Measurements from ENCODE around the gene CARD9. TPM values are rescaled to one million over a fixed set of nuclear protein-coding genes. Genes with fewer than 3 reads are reported as not detected.
A peak's percentile ranks its signal among the peaks of the same experiment; 100 is the strongest.

CARD9 gene
- total RNA-seq, 2 donors from 2014 or later, result 6.1 to 6.4 TPM

DNA sequence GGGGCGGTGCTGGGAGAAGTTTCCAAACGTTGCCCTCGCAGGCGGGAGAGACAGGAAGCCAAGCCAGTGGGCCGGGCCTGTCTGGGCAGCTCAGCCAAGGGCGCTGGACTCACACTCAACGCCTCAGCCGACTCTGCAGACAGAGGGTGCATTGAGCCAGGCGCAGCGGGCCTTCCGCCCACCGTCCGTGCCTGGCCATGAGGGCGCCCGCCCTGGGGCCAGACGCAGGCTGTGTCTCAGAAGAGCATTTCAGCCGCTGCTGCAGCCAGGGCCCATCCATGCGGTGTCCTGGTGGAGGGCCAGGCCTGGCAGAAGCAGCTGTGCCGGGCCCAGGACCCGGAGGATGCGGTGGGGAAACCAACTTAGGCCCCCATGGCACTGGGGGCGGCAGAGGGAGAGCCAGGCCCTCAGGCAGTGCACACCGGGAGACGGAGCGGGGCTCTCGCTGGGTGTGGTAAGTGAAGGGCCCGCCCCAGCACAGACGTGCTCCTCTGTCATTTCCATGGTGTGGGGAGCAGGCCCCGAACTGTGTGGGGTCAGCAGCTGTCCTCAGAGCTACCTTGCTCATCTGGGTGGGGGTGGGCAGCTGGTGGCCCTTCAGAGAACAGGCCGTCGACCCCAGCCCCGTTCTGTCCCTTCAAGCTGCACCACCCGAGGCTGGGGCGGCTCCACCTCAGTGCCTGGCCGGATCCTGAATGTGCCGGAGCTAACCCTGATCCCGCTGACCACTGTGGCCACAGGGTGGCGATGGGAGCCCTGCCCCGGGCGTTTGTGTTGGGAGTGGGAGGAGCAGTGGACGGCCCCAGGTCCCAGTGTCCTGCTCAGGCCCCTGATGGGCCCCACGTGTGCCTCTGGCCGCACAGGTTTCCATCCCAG lies 27.9 kb downstream of the CARD9 start:
- H3K9me3 Mint-ChIP-seq, result no peaks in the 10 kb centered on the region
- H3K4me1 Mint-ChIP-seq, result no peaks in the 10 kb centered on the region
- H3K36me3 Mint-ChIP-seq (ENCODE audit: low read depth), result no peaks in the 10 kb centered on the region
- ATAC-seq (replicated peaks), result no peak
- H3K27me3 Mint-ChIP-seq, result no peaks in the 10 kb centered on the region
- no peak overlapping the region for H3K27ac Mint-ChIP-seq
- no peak overlapping the region for H3K4me3 Mint-ChIP-seq

DNA sequence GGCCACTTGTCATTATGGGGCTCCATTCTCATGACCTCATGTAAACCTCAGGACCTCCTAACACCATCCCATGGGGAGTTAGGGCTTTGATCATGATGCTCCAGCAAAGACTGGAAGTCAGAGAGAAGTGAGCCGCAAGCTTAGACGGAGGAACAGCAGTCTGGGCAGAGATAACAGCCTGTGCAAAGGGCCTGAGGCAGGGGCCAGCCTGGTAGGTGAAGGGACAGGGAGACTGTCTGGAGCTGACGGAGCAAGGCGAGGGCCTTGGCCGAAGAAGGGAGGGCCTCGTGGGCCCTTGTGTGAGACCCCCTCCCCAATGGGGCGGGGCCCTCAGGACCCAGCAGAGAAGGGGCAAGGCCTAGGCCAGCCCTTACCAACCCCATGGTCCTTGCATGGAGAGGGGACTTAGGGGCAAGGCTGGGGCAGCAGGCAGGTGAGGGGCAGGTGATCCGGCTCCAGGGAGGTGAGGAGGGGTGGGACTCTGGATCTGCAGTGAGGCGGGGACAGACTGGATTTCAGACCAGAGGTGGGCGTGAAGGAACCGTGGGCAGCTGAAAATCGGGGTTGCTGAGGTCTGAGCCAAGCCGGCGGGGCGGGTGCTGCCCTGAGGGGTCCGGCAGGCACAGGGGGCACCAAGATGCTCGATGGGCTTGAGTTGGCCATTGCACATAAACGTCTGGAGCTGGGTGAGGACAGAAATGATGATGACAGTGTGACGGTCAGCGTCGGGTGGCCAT lies 28.8 kb downstream of the CARD9 start:
- Mint-ChIP-seq H3K27me3 (no peaks in the 10 kb centered on the region), H3K4me3 (no peak overlapping the region), H3K36me3 (ENCODE audit: low read depth) (no peaks in the 10 kb centered on the region), H3K4me1 (no peaks in the 10 kb centered on the region), H3K9me3 (no peaks in the 10 kb centered on the region), H3K27ac (no peak overlapping the region)
- no peak for ATAC-seq (replicated peaks)

DNA sequence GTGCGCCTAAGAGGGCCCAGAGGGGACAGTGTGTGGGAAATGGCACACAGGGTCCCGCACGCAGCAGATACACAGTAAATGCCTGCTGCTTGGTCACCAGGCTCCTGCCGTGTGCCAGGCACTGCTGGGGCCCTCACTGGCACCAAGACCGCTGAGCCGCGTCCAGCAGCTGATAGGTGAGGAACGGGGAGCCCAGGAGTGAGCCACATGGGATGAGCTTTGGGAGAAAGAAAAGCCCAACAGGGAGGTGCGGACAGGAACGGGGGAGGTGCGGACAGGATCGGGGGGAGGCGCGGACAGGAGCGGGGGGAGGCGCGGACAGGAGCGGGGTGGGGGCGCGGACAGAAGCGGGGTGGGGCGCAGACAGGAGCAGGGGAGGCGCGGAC lies 29.6 kb downstream of the CARD9 start:
- H3K4me1 Mint-ChIP-seq, result no peaks in the 10 kb centered on the region
- H3K9me3 Mint-ChIP-seq, result no peaks in the 10 kb centered on the region

DNA sequence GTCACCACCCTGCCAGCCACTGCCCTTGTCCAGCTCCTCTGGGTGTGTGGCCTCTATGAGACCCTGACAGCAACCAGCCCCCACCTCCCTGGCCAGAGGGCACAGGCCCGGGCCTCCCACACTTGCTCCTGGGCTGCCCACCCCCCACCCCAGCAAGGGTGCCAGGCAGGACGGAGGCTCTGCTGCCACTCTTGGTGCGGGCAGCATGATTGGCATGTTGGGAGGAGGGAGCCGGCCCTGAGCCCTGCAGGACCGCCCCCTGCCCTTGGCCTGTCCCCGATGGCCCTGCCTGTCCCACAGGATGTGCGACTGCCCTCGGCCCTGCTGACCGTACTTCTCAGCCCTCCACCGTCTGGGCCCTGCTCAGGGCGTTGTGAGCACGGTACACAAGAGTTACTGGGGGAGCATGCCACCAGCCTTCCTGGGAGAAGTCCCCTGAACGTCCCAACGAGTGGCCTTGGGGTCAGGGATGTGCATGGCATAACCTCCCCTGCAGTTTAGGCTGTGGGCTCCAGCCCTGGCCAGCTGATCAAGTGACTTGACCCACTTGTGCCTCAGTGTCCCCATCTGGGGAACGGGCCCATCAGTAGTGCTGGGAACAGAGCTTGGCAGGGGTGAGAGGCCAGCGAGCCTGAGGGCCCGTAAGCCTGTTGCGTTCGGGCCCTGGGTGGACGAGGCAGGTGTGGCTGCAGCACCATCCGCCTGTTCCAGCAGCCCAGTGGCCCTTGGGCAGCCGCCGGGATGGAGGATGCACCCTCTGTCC lies 30.2 kb downstream of the CARD9 start:
- ATAC-seq (replicated peaks), result no peak
- H3K9me3 Mint-ChIP-seq, result no peaks in the 10 kb centered on the region
- H3K4me1 Mint-ChIP-seq, result no peaks in the 10 kb centered on the region
- H3K4me3 Mint-ChIP-seq, result no peak overlapping the region
- no peaks in the 10 kb centered on the region for H3K27me3 Mint-ChIP-seq
- H3K27ac Mint-ChIP-seq, result no peak overlapping the region
- no peaks in the 10 kb centered on the region for H3K36me3 Mint-ChIP-seq (ENCODE audit: low read depth)

More for the DNA sequence above, 29.6 kb downstream of the CARD9 start:
- H3K36me3 Mint-ChIP-seq (ENCODE audit: low read depth), result no peaks in the 10 kb centered on the region
- ATAC-seq (replicated peaks), result no peak
- H3K27me3 Mint-ChIP-seq, result no peaks in the 10 kb centered on the region
- no peak overlapping the region for H3K4me3 Mint-ChIP-seq
- no peak overlapping the region for H3K27ac Mint-ChIP-seq

DNA sequence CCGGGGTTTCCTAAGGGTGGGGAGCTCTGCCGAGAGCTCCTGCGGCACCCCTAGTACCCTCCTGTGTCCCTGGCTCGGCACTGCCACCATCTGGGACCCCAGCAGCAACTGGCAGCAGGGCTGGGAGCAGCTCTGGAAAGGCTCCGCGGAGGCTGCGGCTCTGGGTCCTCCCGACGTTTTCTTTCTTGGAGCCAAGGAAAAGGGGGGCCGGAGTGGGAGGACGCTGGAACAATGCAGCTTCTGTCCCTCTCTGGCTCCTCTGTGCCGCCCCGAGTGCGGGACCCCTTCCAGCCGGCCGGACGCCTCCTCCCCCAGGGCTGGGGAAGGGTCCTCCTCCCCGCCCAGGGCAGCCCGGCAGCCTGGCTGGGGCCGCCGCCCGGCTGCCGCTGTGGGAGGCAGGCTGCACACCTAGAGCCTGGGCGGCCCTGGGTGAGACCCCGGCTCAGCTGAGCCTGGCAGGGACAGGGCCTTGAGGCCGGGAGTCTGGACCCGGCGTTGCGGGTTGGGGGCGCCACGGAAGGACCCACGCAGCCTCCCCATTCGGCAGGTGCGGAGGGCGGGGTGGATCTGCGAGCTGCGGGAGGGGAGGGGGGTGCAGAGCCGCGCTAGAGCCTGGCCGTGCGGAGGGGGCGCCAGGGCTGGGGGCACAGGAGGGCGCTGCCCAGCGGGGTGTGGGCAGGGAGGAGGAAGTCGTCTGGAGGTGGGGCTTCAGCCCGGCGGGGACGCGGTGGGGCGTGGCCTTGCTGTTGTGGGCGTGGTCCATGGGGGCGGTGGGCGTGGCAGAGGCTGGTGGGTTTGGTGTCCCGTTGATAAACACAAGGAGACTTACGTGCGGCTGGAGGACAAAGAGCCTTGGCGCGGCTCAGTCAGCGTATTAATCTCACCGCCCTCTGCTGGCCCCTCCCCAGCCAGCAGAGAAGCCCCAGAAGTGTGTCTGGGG lies 31.0 kb downstream of the CARD9 start:
- no peaks in the 10 kb centered on the region for H3K36me3 Mint-ChIP-seq (ENCODE audit: low read depth)
- H3K4me3 Mint-ChIP-seq, result no peak overlapping the region
- peak; percentile 47 for ATAC-seq (replicated peaks)

DNA sequence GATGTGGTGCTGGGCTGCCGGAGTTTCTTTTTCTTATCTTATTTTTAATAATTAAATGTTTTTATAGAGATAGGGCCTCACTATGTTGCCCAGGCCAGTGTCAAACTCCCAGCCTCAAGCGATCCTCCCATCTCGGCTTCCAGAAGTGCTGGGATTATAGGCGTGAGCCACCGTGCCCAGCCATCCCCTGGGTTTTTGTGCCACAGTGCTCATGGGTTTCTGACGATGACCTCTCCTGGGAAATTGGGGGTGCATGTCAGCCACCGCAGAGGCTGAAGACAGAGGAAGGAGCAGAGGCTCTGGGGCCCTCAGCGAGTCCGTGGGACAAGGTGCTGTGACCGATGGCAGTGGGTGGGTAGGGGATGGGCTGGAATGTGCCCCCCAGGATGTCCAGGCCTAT lies 31.7 kb downstream of the CARD9 start:
- ATAC-seq (replicated peaks), result no peak
- H3K27me3 Mint-ChIP-seq, result no peaks in the 10 kb centered on the region
- no peak overlapping the region for H3K27ac Mint-ChIP-seq
- H3K4me3 Mint-ChIP-seq, result no peak overlapping the region
- no peaks in the 10 kb centered on the region for H3K36me3 Mint-ChIP-seq (ENCODE audit: low read depth)
- no peaks in the 10 kb centered on the region for H3K4me1 Mint-ChIP-seq
- H3K9me3 Mint-ChIP-seq, result no peaks in the 10 kb centered on the region

More for the DNA sequence above, 31.0 kb downstream of the CARD9 start:
- Mint-ChIP-seq H3K9me3 (no peaks in the 10 kb centered on the region), H3K27ac (no peak overlapping the region), H3K4me1 (no peaks in the 10 kb centered on the region), H3K27me3 (no peaks in the 10 kb centered on the region)

DNA sequence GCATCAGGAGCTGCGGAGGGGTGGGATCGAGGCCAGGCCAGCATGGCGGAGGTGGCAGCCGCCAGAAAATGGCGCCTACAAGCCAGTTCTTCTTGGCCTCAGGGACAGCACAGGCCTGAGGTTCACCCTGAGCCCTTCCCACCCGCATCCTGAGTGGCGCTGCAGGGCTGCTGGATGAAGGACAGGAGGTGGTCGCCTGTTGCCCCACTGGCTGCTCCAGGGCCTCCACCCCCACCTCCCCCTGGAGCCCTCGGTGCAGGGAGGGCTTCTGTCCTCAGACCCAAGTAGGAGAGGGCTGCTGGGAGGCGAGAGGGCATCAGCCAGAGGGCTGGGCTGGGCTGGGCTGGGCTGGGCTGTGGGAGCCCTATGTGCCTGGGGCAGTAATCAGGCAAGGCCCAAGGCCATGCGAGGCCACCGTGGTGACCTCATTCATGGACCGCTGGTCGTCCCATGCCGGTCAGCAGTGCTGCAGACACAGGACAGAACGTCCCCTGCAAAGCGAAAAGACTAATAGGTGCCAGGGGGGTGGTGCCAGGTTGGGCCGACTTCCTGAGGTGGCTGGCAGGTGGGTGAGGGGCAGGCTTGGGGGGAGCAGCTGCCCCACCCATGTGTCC lies 32.3 kb downstream of the CARD9 start:
- no peak for ATAC-seq (replicated peaks)
- Mint-ChIP-seq H3K4me1 (no peaks in the 10 kb centered on the region), H3K36me3 (ENCODE audit: low read depth) (no peaks in the 10 kb centered on the region), H3K27ac (no peak overlapping the region), H3K4me3 (no peak overlapping the region), H3K27me3 (no peaks in the 10 kb centered on the region), H3K9me3 (no peaks in the 10 kb centered on the region)

DNA sequence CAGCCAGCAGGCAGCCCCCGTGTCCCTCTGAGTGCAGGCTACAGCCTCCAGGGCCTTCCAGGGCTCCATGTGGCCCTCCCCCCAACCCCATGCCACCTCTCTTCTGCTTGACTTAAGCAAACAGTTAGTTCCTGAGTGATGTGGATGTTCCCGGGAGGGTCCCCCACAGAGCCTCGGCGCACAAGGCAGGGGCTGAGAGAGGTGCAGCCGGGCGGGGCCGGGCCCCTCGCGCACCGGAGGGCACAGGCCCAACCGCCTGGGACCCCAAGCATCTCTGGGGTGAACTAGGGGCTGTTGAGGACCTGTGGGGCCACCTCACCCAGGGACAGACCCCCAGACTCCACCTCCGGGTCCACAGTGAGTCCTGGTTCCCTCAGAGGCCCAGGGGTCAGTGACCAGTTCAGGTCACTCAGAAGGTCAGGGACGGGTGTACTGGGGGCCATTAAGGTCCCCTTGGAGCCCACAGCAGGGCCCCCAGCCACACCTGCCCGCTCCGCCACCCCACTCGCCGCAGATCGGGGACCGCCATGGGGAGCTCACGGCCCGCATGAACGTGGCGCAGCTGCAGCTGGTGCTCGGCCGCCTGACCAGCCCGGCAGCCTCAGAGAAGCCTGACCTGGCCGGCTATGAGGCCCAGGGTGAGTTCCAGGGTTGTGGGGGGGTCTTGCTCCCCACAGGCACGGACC lies 33.0 kb downstream of the CARD9 start:
- Mint-ChIP-seq H3K27ac (no peak overlapping the region), H3K36me3 (ENCODE audit: low read depth) (no peaks in the 10 kb centered on the region), H3K4me3 (no peak overlapping the region), H3K9me3 (no peaks in the 10 kb centered on the region), H3K27me3 (no peaks in the 10 kb centered on the region), H3K4me1 (no peaks in the 10 kb centered on the region)
- ATAC-seq (replicated peaks), result no peak

DNA sequence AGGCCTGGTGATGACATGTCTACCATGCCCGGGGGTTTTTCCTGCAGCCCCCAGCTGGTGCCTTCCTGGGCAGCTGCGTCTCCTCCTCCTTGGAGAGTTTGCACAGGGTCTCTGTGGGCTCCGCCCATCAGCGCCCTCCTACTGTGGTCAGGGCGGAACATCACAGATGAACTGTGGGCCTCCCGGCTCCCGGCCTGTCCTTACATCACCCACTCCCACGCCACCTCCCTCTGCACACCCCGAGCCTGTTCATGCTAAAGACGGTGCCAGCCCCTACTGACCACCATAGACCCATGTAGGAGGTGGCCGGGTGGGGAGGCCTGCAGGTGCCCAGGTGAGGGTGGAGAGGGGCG lies 33.5 kb downstream of the CARD9 start:
- H3K4me3 Mint-ChIP-seq, result no peak overlapping the region

DNA sequence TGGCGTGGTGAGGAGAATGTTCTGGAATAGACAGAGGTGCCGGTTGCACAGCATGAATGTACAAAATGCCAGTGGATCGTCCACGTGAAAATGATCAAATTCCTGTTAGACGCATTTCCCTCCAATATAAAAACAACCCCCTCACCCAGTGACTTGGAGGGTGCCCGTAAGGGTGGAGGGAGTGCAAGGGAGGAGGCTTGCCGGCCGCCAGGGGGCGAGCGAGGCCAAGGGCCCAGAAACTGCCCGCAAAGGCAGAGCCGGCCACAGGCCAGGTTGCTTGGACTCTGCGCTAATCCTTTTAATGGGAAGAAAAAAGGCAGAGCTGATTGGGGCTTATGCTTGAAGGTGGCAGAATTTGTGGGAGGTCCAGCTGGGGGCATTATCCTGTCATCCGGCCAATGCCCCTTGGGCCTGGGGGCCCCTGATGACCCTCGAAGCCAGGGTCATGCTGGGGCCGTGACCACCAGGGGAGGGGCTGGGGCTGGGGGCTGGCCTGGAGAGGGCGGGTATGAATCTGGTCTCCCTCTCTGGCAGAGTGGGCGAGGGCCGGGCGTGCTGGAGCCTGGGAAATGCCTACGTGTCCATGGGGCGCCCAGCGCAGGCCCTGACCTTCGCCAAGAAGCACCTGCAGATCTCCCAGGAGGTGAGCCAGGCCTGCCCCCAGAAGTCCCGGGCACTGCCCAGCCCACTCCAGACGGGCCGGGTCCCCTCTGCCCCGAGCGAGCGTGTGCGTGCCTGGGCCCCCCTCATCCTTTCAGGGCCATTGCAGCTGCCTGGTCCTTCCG lies 34.1 kb downstream of the CARD9 start:
- Mint-ChIP-seq H3K27me3 (no peaks in the 10 kb centered on the region), H3K9me3 (no peaks in the 10 kb centered on the region)

More for the DNA sequence above, 33.5 kb downstream of the CARD9 start:
- no peak for ATAC-seq (replicated peaks)
- Mint-ChIP-seq H3K9me3 (no peaks in the 10 kb centered on the region), H3K27me3 (no peaks in the 10 kb centered on the region), H3K27ac (no peak overlapping the region), H3K4me1 (no peaks in the 10 kb centered on the region), H3K36me3 (ENCODE audit: low read depth) (no peaks in the 10 kb centered on the region)

DNA sequence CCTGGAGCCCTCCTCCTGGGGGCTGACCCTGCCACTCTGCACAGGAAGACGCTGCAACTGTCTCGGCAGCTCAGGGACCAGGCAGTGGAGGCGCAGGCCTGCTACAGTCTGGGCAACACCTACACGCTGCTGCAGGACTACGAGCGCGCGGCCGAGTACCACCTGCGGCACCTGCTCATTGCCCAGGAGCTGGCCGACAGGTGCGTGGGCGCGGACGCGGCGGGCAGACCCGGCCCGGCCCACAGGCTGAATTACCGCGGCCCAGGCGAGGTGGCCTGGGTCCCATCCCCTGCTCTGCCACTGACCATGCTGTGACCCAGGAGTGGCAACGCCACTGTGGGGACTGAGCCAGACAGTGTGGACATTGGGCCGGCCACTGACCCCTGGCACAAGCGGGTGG lies 35.0 kb downstream of the CARD9 start:
- no peaks in the 10 kb centered on the region for H3K36me3 Mint-ChIP-seq (ENCODE audit: low read depth)
- no peaks in the 10 kb centered on the region for H3K27me3 Mint-ChIP-seq
- no peaks in the 10 kb centered on the region for H3K9me3 Mint-ChIP-seq
- ATAC-seq (replicated peaks), result no peak
- no peak overlapping the region for H3K4me3 Mint-ChIP-seq
- H3K4me1 Mint-ChIP-seq, result no peaks in the 10 kb centered on the region
- H3K27ac Mint-ChIP-seq, result no peak overlapping the region

More for the DNA sequence above, 34.1 kb downstream of the CARD9 start:
- ATAC-seq (replicated peaks), result peak; percentile 62
- Mint-ChIP-seq H3K36me3 (ENCODE audit: low read depth) (no peaks in the 10 kb centered on the region), H3K4me1 (no peaks in the 10 kb centered on the region), H3K27ac (no peak overlapping the region), H3K4me3 (no peak overlapping the region)

All from activated T-helper 17 cell treated with anti-CD3 and anti-CD28 coated beads, Interleukin-2, amount 50 U/mL, for 72 hours (primary cell).